ENCODE measurements around the gene ADH1C. TPM values are rescaled to one million over a fixed set of nuclear protein-coding genes. Genes with fewer than 3 reads are reported as not detected.

Gene ADH1C
- total RNA-seq, 4 donors from 2014 or later: 62.7 to 129 (median 87.7) TPM

DNA sequence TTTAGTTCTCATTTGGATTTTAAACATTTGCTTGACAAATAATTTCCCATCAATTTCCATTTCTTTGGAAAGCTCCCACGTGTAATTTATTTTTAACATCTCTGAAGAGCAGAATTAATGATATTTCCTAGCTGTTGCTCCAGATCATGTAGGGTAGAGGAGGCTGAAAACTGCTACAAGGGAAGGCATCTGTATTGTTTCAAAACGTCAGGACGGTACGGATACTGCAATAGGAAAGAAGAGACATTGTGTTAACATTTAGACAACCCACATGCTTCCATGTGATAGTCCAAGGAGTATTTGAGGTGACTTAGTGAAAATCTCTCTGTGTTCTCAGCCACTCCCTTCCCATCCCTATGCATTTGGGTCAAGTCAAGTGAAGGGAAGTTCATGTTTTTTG is 16.0 kb downstream of the ADH1C start:
- no peaks in the 10 kb centered on the region for H3K36me3 ChIP-seq
- DNase-seq: no peak
- H3K4me3 ChIP-seq: no peak overlapping the region
- no peak overlapping the region for H3K27ac ChIP-seq
- H3K27me3 ChIP-seq: no peaks in the 10 kb centered on the region
- no peaks in the 10 kb centered on the region for H3K4me1 ChIP-seq
- TF ChIP-seq POLR2A (IDR thresholded peaks at IDR 0.05): no peak
- TF ChIP-seq, protein P1, sequence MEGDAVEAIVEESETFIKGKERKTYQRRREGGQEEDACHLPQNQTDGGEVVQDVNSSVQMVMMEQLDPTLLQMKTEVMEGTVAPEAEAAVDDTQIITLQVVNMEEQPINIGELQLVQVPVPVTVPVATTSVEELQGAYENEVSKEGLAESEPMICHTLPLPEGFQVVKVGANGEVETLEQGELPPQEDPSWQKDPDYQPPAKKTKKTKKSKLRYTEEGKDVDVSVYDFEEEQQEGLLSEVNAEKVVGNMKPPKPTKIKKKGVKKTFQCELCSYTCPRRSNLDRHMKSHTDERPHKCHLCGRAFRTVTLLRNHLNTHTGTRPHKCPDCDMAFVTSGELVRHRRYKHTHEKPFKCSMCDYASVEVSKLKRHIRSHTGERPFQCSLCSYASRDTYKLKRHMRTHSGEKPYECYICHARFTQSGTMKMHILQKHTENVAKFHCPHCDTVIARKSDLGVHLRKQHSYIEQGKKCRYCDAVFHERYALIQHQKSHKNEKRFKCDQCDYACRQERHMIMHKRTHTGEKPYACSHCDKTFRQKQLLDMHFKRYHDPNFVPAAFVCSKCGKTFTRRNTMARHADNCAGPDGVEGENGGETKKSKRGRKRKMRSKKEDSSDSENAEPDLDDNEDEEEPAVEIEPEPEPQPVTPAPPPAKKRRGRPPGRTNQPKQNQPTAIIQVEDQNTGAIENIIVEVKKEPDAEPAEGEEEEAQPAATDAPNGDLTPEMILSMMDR (IDR thresholded peaks at IDR 0.05): no peak
- no peaks in the 10 kb centered on the region for H3K9me3 ChIP-seq

- H3K4me3 ChIP-seq: no peak overlapping the region
- H3K27me3 ChIP-seq: no peaks in the 10 kb centered on the region
- H3K27ac ChIP-seq: no peak overlapping the region
- TF ChIP-seq, protein P1 (IDR thresholded peaks at IDR 0.05): no peak
- no peak for TF ChIP-seq POLR2A (IDR thresholded peaks at IDR 0.05)
- no peak for DNase-seq
- no peaks in the 10 kb centered on the region for H3K36me3 ChIP-seq
- no peaks in the 10 kb centered on the region for H3K9me3 ChIP-seq
- no peaks in the 10 kb centered on the region for H3K4me1 ChIP-seq
These were observed 17.7 kb downstream of the ADH1C start for GRCh38 chr4:99334880-99335279.

GRCh38 chr4:99330648-99331047 is 21.9 kb downstream of the ADH1C start:
- Histone ChIP-seq H3K27ac (no peak overlapping the region), H3K27me3 (no peaks in the 10 kb centered on the region), H3K4me3 (no peak overlapping the region), H3K4me1 (no peaks in the 10 kb centered on the region), H3K36me3 (no peaks in the 10 kb centered on the region), H3K9me3 (no peaks in the 10 kb centered on the region)
- TF ChIP-seq, protein P1 (IDR thresholded peaks at IDR 0.05): no peak
- no peak for TF ChIP-seq POLR2A (IDR thresholded peaks at IDR 0.05)
- no peak for DNase-seq

- no peak overlapping the region for H3K4me3 ChIP-seq
- DNase-seq: no peak
- H3K36me3 ChIP-seq: no peaks in the 10 kb centered on the region
- H3K4me1 ChIP-seq: no peaks in the 10 kb centered on the region
- H3K27me3 ChIP-seq: no peaks in the 10 kb centered on the region
- H3K9me3 ChIP-seq: no peaks in the 10 kb centered on the region
- no peak for TF ChIP-seq POLR2A (IDR thresholded peaks at IDR 0.05)
- TF ChIP-seq, protein P1 (IDR thresholded peaks at IDR 0.05): no peak
- H3K27ac ChIP-seq: no peak overlapping the region
These were observed 22.7 kb downstream of the ADH1C start for GRCh38 chr4:99329876-99330275.

DNA sequence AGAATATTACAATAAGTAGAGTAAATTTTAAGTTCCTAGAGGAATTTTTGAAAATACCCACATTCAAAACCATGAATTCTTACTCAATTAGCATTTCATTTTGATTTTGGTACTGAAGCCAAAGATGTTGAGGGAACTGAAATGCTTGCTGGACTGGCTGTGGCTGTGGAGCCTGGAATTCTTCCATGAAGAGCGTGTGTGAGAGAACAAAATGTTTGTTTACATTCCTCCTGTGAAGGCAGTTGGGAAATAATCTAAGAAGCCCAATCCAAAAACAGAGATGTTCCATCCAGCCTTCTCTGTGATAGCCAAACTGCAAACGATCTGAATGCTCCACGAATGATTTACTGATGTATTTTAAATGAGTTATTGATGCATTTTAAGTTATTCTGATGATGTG is 27.6 kb downstream of the ADH1C start:
- no peaks in the 10 kb centered on the region for H3K27me3 ChIP-seq
- no peak overlapping the region for H3K4me3 ChIP-seq
- no peaks in the 10 kb centered on the region for H3K9me3 ChIP-seq
- no peaks in the 10 kb centered on the region for H3K4me1 ChIP-seq
- TF ChIP-seq, protein P1 (IDR thresholded peaks at IDR 0.05): no peak
- no peak for TF ChIP-seq POLR2A (IDR thresholded peaks at IDR 0.05)
- peak in 1 of 3 donors; percentile 60 for DNase-seq
- H3K27ac ChIP-seq: peak overlapping the region in 2 of 4 donors; percentile 31 to 77
- H3K36me3 ChIP-seq: no peaks in the 10 kb centered on the region

DNA sequence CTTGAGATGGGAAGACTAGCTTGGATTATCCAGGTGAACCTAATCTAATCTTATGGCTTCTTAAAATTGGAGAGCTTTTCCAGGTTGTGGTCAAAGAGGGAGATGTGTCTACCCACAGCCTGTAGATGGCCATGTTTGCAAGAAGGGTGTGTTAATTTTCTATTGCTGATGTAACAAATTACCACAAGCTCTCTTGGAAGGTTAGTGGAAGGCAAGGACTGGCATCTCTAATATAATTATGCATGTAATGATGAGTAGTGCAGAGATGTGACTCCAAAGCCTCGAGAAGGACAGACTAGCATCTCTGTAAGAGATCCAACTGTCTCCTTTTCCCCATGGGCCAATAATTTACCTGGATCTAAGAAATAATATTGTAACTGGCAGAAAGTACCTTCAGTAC is 28.2 kb downstream of the ADH1C start:
- H3K27me3 ChIP-seq: no peaks in the 10 kb centered on the region
- H3K36me3 ChIP-seq: no peaks in the 10 kb centered on the region
- TF ChIP-seq POLR2A (IDR thresholded peaks at IDR 0.05): no peak
- TF ChIP-seq, protein P1 (IDR thresholded peaks at IDR 0.05): no peak
- no peak for DNase-seq
- H3K4me1 ChIP-seq: no peaks in the 10 kb centered on the region
- no peak overlapping the region for H3K4me3 ChIP-seq
- H3K27ac ChIP-seq: peak overlapping the region in 3 of 4 donors; percentile 39 to 77 (median 71)
- H3K9me3 ChIP-seq: no peaks in the 10 kb centered on the region
